ENCODE data around the gene SCG5. TPM values are rescaled to one million over a fixed set of nuclear protein-coding genes. Genes with fewer than 3 reads are reported as not detected.
"Not testable (repeated sequence)": the region's sequence is repeated elsewhere in the genome, so short reads cannot be mapped to it uniquely, and the experiment has no call there.

The SCG5 gene, protein sequence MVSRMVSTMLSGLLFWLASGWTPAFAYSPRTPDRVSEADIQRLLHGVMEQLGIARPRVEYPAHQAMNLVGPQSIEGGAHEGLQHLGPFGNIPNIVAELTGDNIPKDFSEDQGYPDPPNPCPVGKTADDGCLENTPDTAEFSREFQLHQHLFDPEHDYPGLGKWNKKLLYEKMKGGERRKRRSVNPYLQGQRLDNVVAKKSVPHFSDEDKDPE
- total RNA-seq = 3.7 and 4.4 TPM in 2 replicates

DNA sequence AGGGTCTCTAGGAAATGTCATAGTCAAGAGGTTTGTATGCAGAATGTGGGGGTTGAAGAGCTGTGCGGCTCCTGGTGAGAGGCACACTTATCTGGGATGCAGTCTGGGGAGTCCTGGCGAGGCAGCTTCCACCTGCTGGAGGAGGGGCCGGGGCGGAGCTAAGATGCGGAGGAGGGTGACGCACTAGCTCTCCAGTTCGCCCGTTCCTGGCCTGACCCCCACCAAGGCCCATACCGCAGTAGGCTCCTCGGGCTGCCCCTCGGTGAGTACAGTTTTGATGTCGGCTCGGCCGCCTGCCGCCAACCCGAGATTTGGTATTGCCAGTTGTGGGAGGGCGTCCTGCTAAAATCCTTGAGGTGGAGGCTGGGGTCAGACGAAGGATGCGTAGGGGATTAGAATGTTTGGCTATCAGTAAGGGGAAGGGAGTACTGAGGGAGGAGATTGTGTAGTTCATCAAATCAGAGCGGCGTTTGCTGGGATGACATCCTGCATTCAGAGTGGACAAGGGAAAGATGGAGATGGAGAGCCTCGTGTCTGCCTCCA lies at the start of gene SCG5:
TSS of gene SCG5 (plus strand) at position 194 of the 543 bp plus-strand sequence. CDS start 1,883 bp downstream, outside the sequence.
- no peak for DNase-seq (ENCODE audit: extremely low read depth, low read depth, low spot score)

DNA sequence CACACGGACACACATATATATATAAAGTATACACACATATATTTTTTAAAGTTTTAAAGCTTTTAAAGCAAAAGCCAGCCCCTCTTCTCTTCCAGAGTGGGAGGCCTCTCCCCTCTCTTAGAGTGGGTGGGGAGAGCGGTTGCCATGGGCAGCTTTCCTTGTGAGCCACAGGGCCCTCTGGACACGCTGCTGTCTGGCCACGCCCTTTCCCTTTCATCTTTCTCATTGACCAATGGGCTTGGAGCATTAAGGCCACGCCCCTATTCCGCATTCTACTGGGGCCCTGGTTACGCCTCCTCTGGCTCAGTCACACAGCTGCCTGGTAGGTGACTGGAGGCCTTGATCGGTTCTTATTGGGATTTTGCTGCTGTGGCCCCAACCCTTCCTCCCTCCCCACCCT lies 48.4 kb upstream of the SCG5 start, which contains the start of gene GOLGA8N:
TSS of gene GOLGA8N (plus strand) at position 306 of the 400 bp plus-strand sequence.
- not testable (repeated sequence) for DNase-seq (ENCODE audit: extremely low read depth, low read depth, low spot score)

DNA sequence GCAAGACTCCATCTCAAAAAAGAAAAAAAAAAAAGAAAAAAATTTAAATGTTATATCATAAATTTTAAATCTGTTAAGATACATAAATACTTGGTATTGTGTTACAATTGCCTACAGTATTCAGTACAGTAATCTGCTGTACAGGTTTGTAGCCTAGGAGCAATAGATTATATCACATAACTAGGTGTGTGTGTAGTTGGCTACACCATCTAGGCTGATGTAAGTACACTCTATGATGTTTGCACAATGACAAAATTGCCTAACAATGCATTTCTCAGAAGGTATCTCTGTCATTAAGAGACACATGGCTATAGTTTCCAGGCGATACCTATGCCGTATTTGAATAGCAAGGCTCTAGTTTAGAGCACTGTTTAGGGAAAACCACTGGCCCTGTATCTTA lies 32.0 kb upstream of the SCG5 start:
- not testable (repeated sequence) for DNase-seq (ENCODE audit: extremely low read depth, low read depth, low spot score)

DNA sequence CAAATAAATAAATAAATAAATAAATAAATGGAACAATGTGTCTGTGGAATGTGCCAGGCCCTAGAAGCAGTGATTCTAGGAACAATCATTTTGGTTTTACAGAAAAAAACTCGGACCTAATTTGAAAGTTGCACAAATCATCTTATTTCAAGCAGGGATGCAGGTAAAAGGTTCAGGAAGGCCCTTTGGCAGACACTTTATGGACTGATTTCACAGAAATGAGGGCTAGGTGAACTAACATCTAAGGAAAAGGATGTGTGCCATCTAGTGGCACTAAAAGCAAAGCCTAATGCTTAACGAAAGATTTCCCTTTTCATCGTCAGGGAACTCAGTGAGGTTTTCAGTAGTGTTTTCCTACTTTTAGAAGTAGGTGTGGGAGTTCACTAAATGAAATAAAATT lies 30.8 kb upstream of the SCG5 start:
- DNase-seq (ENCODE audit: extremely low read depth, low read depth, low spot score) = not testable (repeated sequence)

DNA sequence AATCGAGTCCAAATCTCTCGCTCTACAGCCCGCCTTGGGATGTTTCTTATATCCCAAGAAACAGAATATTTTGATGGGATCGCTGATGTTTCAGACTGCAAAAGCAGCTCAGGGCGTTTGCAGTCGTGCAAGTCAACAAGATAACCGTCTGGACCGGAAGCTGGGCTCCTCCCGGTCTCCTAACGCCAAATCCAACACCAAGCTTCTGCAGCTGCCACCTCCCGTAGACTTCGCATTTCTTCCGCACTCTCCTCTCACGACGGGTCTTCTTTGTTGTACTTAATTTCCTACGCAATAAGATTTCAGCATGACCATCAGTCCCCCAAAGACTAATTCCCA lies 26.8 kb upstream of the SCG5 start:
- not testable (repeated sequence) for DNase-seq (ENCODE audit: extremely low read depth, low read depth, low spot score)

DNA sequence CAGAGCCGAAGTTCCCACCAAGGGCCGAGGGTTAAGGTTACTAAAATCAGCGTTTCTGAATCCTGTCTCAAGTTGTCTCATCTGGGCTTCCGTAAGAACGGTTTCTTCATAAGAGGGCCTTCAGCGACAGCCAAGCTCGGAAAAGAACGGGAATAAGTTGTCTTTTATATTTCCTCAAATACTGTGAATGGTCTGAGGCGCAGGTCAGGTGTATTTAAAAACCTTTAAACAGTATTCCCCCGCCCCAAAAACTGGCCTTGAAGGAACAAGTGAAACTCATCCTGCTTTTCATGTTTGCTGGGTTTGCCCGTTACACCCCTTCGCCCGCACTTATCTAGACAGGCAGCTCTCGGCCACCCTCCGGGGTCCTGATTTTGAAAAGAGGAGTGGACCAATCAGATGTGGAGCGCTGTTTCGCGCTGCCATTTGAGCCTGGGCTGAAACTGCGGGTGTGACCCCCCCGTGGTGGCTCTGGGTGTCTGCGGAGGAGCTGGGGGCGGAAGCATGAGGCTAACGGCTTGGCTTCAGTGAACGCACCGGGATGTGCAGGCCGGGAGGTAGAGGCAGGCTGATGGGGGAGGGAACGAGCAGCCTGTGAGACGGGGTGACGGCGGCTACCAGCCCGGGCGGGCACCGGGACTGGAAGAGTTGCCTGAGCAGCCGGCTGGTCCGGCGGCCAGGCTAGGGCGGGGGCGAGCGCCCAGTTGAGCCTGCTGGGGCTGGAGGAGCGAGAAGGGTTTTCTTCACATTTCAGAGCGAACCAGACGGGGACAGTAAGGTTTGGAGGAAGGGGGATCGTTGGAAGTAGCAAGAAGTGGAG lies 26.2 kb upstream of the SCG5 start, which contains the start of gene ARHGAP11A:
TSS of gene ARHGAP11A (plus strand) at position 454 of the 820 bp plus-strand sequence. CDS start 708 bp downstream, outside the sequence.
- DNase-seq (ENCODE audit: extremely low read depth, low read depth, low spot score) = peak; percentile 77

DNA sequence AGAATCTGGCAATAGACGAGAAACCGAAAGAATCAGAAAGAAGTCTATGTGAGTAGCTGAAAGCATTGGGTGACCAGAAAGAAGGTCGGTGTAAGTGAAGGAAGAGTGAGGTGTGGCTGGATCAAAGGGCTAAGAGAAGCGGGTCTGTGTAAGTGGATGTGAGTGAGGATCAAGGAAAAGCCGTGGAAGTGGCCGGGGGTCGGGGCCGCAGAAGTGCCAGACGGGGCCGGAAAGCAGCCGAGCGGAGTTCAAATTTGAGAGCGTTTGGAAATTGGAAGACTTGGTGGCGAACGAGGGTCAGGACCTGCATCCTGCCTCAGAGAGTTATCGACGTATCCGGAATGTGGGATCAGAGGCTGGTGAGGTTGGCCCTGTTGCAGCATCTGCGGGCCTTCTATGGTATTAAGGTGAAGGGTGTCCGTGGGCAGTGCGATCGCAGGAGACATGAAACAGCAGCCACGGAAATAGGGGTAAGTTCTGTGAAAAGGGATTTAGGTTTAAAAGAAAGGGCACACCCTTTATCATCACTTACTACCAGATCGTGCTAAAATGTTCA lies 25.6 kb upstream of the SCG5 start:
- DNase-seq (ENCODE audit: extremely low read depth, low read depth, low spot score) = not testable (repeated sequence)

DNA sequence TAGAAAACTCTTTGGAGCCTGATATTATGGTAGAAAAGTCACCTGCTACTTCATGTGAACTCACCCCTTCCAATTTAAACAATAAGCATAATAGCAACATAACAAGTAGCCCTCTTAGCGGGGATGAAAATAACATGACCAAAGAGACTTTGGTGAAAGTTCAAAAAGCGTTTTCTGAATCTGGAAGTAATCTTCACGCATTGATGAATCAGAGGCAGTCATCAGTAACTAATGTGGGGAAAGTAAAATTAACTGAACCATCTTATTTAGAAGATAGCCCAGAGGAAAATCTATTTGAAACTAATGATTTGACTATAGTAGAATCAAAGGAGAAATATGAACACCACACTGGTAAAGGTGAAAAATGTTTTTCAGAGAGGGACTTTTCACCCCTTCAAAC lies 5.1 kb upstream of the SCG5 start:
- DNase-seq (ENCODE audit: extremely low read depth, low read depth, low spot score) = no peak

DNA sequence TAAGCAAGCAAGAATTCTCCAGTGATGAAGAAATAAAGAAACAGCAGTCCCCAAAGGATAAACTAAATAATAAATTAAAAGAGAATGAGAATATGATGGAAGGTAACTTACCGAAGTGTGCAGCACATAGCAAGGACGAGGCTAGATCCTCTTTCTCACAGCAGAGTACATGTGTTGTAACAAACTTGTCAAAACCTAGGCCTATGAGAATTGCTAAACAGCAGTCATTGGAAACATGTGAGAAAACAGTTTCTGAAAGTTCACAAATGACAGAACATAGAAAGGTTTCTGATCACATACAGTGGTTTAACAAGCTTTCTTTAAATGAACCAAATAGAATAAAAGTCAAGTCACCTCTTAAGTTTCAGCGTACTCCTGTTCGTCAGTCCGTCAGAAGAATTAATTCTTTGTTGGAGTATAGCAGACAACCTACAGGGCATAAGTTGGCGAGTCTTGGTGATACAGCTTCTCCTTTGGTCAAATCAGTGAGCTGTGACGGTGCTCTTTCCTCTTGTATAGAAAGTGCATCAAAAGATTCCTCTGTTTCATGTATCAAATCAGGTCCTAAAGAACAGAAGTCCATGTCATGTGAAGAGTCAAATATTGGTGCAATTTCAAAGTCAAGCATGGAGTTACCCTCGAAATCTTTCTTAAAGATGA lies 4.5 kb upstream of the SCG5 start:
- DNase-seq (ENCODE audit: extremely low read depth, low read depth, low spot score) = no peak

DNA sequence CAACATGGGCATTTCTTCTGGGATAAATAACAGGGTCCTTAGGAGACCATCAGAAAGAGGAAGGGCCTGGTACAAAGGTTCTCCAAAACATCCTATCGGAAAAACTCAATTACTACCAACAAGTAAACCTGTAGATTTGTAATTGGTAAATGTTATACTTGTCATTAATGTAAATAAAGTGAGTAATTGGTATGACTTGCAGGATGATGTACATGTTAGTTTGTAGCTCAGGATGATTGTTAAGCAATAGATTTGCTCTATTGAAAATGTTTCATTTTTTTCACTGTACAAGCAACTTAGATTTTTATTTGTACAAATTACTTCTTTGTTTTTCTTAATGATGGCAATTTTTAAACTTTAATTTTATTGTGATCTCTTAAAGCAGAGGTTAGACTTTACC lies 3.8 kb upstream of the SCG5 start:
- no peak for DNase-seq (ENCODE audit: extremely low read depth, low read depth, low spot score)

DNA sequence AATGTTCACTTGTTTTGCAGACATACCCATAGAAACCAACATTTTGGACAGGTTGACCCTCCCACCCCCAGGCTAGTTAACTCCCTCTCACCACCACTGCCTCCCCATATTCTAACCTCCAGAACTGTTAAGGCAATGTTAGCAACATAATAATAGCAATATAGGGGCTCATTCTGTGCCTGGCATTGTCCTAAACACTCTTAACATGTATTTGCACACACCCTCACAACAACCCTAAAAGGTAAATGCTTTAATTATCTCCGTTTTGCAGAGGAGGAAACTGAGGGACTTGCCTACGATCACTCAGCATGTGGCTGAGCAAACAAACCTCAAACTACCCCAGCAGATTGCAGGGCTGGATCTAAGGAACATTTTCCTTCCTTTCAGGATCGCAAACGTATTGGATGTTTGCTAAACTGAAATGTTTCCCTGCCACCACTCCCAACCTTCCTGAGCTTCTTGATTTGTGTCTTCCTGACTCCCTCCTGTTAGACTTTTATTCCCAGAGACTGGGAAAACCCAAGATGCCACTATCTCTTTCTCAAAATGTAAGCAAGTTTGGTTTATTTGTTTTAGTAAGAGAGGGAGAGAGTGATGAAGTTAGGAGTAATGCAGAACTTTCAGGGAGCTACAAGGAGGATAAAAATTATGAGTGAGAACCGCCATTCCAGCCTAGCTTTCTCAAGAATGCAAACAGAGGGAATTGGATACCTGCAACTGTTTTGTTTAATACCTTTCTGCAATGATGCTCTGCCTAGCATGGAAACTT lies 1.3 kb downstream of the SCG5 start:
- no peak for DNase-seq (ENCODE audit: extremely low read depth, low read depth, low spot score)

DNA sequence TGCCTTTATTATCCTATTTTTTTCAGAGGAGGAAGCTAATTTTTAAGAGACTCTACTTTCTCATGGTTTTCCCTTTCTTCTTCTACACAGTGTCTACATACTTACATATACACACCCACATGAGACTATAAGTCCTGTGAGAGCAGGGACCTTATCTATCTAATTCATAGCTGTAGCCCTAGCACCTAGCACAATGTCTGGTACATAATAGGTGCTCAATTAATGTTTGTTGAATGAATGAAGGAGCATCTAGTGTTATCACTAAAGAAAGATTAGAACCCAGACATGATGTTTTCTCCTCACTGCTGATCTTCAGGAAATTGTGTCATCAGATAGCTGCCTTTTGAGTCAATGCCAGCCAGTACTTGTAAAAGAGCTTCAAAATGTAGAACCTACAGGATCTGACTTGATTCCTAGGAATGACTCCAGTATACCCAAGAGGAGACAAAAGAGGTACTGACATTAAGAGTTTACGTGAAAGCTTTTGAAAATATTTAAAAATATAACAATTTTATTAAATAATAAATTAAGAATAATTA lies 2.5 kb downstream of the SCG5 start:
- no peak for DNase-seq (ENCODE audit: extremely low read depth, low read depth, low spot score)

DNA sequence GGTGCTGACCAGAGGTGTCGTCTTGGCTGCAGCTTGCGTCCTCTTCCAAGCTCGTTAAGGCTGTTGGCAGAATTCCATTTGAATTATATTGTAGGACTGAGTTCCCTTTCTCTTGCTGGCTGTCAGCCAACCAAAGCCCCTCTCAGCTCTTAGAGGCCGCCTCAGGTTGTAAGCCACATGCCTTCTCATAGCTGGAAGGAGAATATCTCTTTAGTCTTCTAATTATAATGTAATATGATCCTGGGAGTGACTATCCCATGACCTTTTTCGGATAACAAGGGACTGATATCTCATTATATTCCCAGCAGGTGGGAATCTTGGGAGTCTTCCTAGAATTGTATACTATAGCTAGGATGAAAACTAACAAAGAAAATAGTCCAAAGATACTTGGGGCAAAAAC lies 4.8 kb downstream of the SCG5 start:
- no peak for DNase-seq (ENCODE audit: extremely low read depth, low read depth, low spot score)

DNA sequence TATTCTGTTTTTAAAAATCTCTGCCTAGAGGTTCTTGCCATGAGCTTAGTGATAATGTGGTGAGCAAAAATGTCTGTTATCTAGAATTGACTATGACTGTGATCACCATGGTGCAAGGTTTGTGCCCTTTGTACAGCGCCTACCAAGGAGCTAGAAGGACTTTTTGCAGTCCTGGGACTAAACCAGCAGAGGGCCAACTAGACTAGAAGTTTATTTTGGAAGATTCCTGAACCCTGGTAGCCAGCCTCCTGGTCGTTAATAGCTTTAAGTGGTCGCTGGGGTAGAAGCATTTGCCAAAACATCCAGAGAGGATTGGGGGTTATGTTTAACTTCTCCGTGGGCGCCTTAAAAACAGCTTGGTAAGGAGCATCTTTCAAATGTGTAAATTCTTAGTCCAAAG lies 7.8 kb downstream of the SCG5 start:
- DNase-seq (ENCODE audit: extremely low read depth, low read depth, low spot score) = no peak

DNA sequence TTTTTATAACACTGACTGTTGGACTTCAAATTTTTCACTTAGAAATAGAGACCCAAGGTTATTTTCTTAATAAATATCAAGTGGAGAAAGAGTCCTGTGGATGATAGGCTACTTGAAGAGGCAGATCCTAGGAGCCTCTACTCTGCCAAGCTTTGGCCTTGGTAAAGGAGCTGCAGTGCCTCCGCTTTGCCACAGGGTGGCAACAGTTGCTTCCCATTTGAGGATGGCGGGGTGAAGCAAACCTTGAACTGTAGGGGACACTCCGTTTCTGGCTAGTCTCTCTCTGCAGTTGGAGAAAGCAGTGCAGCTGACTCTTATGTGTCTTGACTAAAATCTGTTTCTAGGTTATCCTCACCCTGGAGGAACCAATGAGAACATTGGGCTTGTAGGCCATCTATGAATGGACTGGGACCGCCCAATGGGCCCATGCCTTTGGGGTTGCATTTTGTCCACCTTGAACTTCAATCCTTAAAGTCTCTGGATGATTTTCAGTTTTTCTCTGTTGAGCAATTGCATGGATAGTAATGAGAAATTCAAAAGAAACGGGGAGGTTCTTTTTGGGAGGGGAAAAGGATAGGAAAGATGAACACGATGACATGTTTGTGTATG lies 9.8 kb downstream of the SCG5 start:
- DNase-seq (ENCODE audit: extremely low read depth, low read depth, low spot score) = no peak

DNA sequence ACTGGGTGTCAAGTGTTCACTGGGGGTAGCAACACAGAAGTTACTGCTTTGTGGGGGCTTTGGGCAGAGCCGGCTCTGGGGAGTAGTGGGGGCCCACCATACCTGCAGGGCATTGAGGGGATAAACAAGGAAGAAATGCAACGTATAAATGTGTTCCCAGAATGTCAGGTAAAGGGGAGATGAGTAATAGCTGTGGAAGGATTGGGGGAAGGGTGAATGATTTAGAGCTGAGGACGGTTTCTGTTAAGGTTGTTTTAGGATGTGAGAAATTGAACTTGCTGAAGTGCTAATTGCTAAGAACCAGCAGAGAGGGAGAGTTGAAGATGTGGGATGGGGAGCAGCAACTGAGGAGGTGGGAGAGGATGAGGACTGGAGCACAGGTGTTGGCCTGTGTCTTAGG lies 10.7 kb downstream of the SCG5 start:
- no peak for DNase-seq (ENCODE audit: extremely low read depth, low read depth, low spot score)

DNA sequence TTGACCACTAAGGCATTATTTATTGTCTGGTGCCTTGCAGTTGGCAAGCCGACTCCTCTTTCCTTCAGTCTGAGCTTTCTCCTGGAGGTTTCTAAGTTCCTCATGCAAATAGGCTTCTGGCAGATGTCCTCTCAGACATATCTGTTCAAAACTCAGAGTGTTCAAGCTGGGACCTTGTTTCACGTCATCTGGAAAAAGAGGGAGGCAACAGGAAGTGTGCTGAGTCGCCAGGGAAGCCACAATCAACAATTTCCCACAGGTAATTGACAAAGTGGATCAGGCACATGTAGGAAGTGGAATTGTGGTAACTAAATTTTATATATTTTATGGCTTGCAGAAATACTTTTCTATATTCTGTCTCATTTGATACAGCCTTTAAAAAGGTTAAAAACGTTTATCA lies 14.6 kb downstream of the SCG5 start:
- no peak for DNase-seq (ENCODE audit: extremely low read depth, low read depth, low spot score)

DNA sequence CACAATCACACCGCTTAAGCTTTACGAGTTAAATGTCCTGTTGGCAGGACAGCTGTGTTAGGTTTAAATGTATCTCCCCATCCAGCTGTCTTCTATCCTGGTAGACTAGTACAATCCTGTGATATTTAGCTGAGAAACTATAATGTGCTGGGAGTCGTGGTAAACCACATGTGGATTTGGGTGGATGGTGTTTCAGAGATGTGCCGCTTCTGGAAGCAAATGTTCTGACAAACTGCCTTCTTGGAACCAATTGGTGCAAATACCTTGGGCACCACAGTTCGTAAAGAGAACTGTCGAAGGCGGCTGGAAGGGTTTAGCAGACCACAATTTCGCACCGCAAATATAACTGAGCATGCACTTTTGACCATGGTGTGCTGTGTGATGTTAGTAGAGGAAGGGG lies 15.0 kb downstream of the SCG5 start:
- DNase-seq (ENCODE audit: extremely low read depth, low read depth, low spot score) = no peak

DNA sequence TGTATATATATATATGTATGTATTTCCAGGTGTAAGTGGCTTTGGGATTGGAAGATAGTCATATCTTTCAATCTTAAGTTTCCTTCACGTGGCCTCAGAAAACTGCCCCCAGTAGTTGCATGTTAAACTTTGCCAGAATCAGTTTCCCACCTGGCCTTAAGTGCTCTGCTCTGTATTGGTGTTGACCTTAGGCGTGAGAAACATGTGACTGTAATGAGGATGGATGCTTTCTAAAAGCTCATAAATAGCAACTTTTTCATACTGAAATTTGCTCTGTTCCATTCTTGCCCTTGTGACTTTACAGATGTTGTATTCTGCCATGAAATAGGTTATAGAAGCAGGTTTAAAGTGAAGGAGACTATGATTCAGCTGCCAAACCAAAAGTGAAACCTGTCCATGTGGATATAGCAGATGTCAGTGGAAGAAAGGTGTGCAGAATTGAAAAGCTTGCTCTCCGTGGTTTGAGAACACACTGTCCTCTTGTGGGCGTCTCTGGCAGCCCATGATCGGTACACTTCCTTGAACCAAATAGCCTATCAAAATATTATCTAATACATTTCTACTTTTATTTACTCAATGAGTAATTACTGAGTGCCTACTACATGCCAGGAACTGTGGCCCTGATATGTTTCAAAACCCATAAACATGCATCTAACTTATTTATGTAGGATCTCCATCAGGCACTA lies 15.8 kb downstream of the SCG5 start:
- no peak for DNase-seq (ENCODE audit: extremely low read depth, low read depth, low spot score)
